Neural crest cell (in vitro differentiated cells): ENCODE data around the gene WDFY3. TPM values are rescaled to one million over a fixed set of nuclear protein-coding genes. Genes with fewer than 3 reads are reported as not detected.

ENCODE experiments used
- DNase-seq: peaks from one replicate; pipeline ENCODE4 v3.0.0; 2021; ENCODE audit warnings: low read depth, mixed read lengths, low spot score
- H3K27ac Mint-ChIP-seq: one replicate; pipeline ENCODE4 v1.8.0; 2021; ENCODE audit warnings: mild to moderate bottlenecking, mixed read lengths; ENCODE audit not compliant: unreplicated experiment
- H3K27me3 Mint-ChIP-seq: 2 replicates; pipeline ENCODE4 v1.8.0; 2021; ENCODE audit warnings: low read depth, mild to moderate bottlenecking, mixed read lengths
- H3K36me3 Mint-ChIP-seq: 2 replicates; pipeline ENCODE4 v1.8.0; 2021; ENCODE audit warnings: low read depth, mild to moderate bottlenecking, mixed read lengths
- H3K4me1 Mint-ChIP-seq: 2 replicates; pipeline ENCODE4 v1.8.0; 2021; ENCODE audit warnings: mixed read lengths
- H3K4me3 Mint-ChIP-seq: one replicate; pipeline ENCODE4 v1.8.0; 2021; ENCODE audit warnings: mild to moderate bottlenecking, mixed read lengths
- H3K9me3 Mint-ChIP-seq: 2 replicates; pipeline ENCODE4 v1.8.0; 2021; ENCODE audit warnings: mixed read lengths
- CTCF ChIP-seq: fragments of 200-600 bp; sonication (generic); conservative IDR thresholded peaks from 2 replicates; pipeline ENCODE4 v1.5.0; 2021; ENCODE audit warnings: antibody characterized with exemption, mild to moderate bottlenecking
- total RNA-seq: library from RNA; stranded (reverse); gene quantifications from 2 replicates; pipeline ENCODE4 v1.2.1, GENCODE V29; 2021

The WDFY3 gene
- total RNA-seq, 1 donor from 2014 or later, result 53.5 TPM

DNA sequence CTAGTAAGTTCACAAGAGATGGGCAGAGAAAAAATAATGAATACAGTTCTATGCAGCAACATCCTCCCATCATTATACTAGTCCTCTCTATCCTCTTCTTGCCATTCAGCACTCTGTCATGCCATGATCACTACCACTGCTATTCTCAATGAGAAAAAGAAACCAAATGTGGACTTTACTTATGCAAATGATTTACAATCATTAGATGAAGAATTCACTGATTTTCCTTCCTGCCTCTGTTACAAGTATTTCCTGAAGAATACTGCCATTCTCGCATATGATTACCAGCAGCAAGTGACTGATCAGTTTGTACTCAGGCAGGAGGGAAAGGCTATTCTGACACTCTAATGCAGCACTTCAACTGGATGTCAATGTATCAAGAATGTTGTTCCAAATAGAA lies 50.3 kb downstream of the WDFY3 start:
- Mint-ChIP-seq H3K27ac (no peak overlapping the region), H3K9me3 (peaks cover 6% of the 10 kb centered on the region), H3K36me3 (peaks cover 24% of the 10 kb centered on the region), H3K27me3 (no peaks in the 10 kb centered on the region), H3K4me1 (peaks cover 4% of the 10 kb centered on the region), H3K4me3 (no peak overlapping the region)
- DNase-seq, result no peak
- TF ChIP-seq CTCF, result no peak

DNA sequence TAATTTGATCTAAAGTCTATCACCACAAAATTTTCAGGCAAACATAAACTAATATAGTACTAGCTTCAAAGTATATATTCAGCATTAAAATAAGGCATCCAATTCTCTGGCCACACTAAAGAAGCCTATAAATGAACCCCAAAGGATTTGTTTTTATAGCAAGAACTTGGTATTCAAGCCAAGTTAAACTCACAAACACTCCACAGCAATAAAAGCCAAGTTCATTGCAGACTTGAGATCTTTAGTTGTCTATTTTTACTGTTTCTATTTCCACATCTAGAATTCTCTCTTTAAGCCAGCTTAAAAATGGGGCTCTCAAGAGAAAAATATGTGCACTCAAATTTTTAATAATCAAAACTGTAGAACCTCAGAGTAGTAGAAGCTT lies 51.1 kb downstream of the WDFY3 start:
- Mint-ChIP-seq H3K36me3 (peaks cover 24% of the 10 kb centered on the region), H3K27me3 (no peaks in the 10 kb centered on the region), H3K4me1 (peaks cover 4% of the 10 kb centered on the region), H3K4me3 (no peak overlapping the region), H3K27ac (no peak overlapping the region), H3K9me3 (peaks cover 6% of the 10 kb centered on the region)
- TF ChIP-seq CTCF, result no peak
- DNase-seq, result no peak

DNA sequence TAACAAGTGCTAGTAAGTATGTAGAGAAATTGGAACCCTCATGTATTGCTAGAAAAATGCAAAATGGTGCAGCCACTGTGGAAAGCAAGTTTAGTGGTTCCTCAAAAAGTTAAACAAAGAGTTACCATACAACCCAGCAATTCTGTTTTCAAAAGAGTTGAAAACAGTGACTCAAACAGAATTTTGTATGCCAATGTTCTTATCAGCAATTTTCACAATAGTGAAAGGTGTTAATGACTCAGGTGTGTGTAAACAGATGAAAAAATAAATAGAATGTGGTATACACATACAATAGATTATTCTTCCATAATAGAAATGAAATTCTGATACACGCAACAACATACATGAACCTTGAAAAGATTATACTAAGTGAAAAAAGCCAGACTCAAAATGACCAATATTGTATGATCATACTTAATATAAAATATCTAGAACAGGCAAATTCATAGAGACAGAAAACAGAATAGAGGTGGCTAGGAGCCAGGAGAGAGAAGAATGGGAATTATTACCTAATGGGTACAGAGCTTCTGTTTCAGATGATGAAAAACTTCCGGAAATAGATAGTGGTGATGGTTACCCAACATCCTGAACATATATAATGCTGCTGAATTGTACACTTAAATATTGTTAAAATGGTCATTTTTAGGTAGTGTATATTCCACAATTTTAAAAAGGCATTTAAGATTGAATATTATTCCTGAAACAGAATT lies 51.6 kb downstream of the WDFY3 start:
- no peak for DNase-seq
- Mint-ChIP-seq H3K36me3 (peaks cover 24% of the 10 kb centered on the region), H3K27me3 (no peaks in the 10 kb centered on the region), H3K4me3 (no peak overlapping the region), H3K4me1 (peaks cover 4% of the 10 kb centered on the region), H3K9me3 (peaks cover 6% of the 10 kb centered on the region), H3K27ac (no peak overlapping the region)
- TF ChIP-seq CTCF, result no peak

- DNase-seq, result no peak
- H3K9me3 Mint-ChIP-seq, result peaks cover 6% of the 10 kb centered on the region
- H3K4me3 Mint-ChIP-seq, result no peak overlapping the region
- no peaks in the 10 kb centered on the region for H3K27me3 Mint-ChIP-seq
- no peak for TF ChIP-seq CTCF
- H3K27ac Mint-ChIP-seq, result no peak overlapping the region
- H3K36me3 Mint-ChIP-seq, result peaks cover 22% of the 10 kb centered on the region
- peaks cover 4% of the 10 kb centered on the region for H3K4me1 Mint-ChIP-seq
Observed at GRCh38 chr4:84913176-84913575, 53.3 kb downstream of the WDFY3 start.

DNA sequence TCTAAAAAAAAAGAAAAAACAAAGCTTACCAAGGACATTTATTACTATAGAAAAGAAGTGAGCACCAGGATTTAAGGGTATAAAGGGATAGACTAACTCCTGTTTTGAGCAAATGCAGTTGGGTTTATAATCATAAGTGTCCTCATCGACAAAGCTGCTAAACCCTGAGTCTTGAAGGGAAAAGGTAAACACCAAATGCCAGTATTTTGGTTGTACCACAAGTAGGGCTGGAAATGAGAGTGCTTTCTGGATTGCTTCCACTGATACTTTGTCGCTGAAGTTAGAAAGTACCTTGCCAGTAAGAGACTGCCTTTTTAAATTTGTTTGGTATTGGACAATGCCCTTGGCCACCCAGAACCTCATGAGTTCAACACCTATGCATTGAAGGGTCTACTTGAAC lies 53.7 kb downstream of the WDFY3 start:
- TF ChIP-seq CTCF, result no peak
- Mint-ChIP-seq H3K27me3 (no peaks in the 10 kb centered on the region), H3K27ac (no peak overlapping the region), H3K4me1 (peaks cover 4% of the 10 kb centered on the region), H3K9me3 (peaks cover 6% of the 10 kb centered on the region), H3K36me3 (peaks cover 22% of the 10 kb centered on the region), H3K4me3 (no peak overlapping the region)
- no peak for DNase-seq
